Measurements from ENCODE around the gene TRMT1L.

The TRMT1L gene

GRCh38 chr1:185155600-185156287, 1.0 kb downstream of the TRMT1L start:
- Histone ChIP-seq H3K27ac (replicated peaks) (peak overlapping the region; percentile 96), H3K4me3 (replicated peaks; ENCODE audit: insufficient read depth, low read length) (peak overlapping the region; percentile 95), H3K27me3 (ENCODE audit: insufficient read depth, poor library complexity, severe bottlenecking) (no peaks in the 10 kb centered on the region)
- TF ChIP-seq REST (IDR thresholded peaks at IDR 0.05; ENCODE audit: insufficient replicate concordance, low read depth) (no peak), CTCF (IDR thresholded peaks at IDR 0.05; ENCODE audit: insufficient read depth, low read length) (no peak), POLR2AphosphoS5 (IDR thresholded peaks at IDR 0.05; ENCODE audit: low read depth) (no peak), GABPA (IDR thresholded peaks at IDR 0.05; ENCODE audit: low read depth) (no peak), SPI1 (IDR thresholded peaks at IDR 0.05; ENCODE audit: borderline replicate concordance, low read depth) (no peak)
- peak in 1 of 2 experiments; percentile 33 for DNase-seq (ENCODE audit: low read depth in 1 of 2, low spot score in 1 of 2)

- DNase-seq (ENCODE audit: low read depth in 1 of 2, low spot score in 1 of 2): no peak
- Histone ChIP-seq H3K27me3 (ENCODE audit: insufficient read depth, poor library complexity, severe bottlenecking) (no peaks in the 10 kb centered on the region), H3K4me3 (replicated peaks; ENCODE audit: insufficient read depth, low read length) (peak overlapping the region; percentile 95; the same call in 1 of the 2 replicates), H3K27ac (replicated peaks) (peak overlapping the region; percentile 96)
- TF ChIP-seq CTCF (IDR thresholded peaks at IDR 0.05; ENCODE audit: insufficient read depth, low read length) (no peak), SPI1 (IDR thresholded peaks at IDR 0.05; ENCODE audit: borderline replicate concordance, low read depth) (no peak), REST (IDR thresholded peaks at IDR 0.05; ENCODE audit: insufficient replicate concordance, low read depth) (no peak), POLR2AphosphoS5 (IDR thresholded peaks at IDR 0.05; ENCODE audit: low read depth) (no peak), GABPA (IDR thresholded peaks at IDR 0.05; ENCODE audit: low read depth) (no peak)
Observed at GRCh38 chr1:185154912-185155513, 1.7 kb downstream of the TRMT1L start.

GRCh38 chr1:185152187-185152767, 4.5 kb downstream of the TRMT1L start:
- H3K27ac ChIP-seq (replicated peaks): no peak overlapping the region
- TF ChIP-seq CTCF (IDR thresholded peaks at IDR 0.05; ENCODE audit: insufficient read depth, low read length) (no peak), GABPA (IDR thresholded peaks at IDR 0.05; ENCODE audit: low read depth) (no peak), SPI1 (IDR thresholded peaks at IDR 0.05; ENCODE audit: borderline replicate concordance, low read depth) (peak; percentile 79)
- no peak for DNase-seq (ENCODE audit: low read depth in 1 of 2, low spot score in 1 of 2)
- no peak overlapping the region for H3K4me3 ChIP-seq (replicated peaks; ENCODE audit: insufficient read depth, low read length)
- no peaks in the 10 kb centered on the region for H3K27me3 ChIP-seq (ENCODE audit: insufficient read depth, poor library complexity, severe bottlenecking)

All from HL-60 (cell line).